K562 (cell line): Measurements from ENCODE around the gene BEND6.

Experiments
- JUN ChIP-seq, 2 experiments: sonication (generic) in 1 of 2; formaldehyde crosslinking in 1 of 2; IDR thresholded peaks; 2 replicates each; pipeline versions ENCODE4 v1.6.1 to v1.8.0; 2012 to 2022; ENCODE audit warnings: borderline replicate concordance in 2 of 2, mild to moderate bottlenecking in 2 of 2, improper control_type of control experiment in 1 of 2, low read depth in 1 of 2, low read length in 1 of 2, missing genetic modification reagents in 1 of 2
- JUNB ChIP-seq: fragments of 450-650 bp; formaldehyde crosslinking; conservative IDR thresholded peaks from 2 replicates; pipeline ENCODE4 v1.4.0; 2020; ENCODE audit warnings: mild to moderate bottlenecking
- MTF1 ChIP-seq: fragments of 250-450 bp; sonication (Bioruptor Pico); IDR thresholded peaks from 2 replicates; pipeline ENCODE4 v1.9.0; 2021; ENCODE audit warnings: moderate library complexity, mild to moderate bottlenecking, inconsistent platforms, borderline replicate concordance
- NFIC ChIP-seq: fragments of 450-650 bp; IDR thresholded peaks from 2 replicates; pipeline ENCODE4 v1.6.1; 2017; ENCODE audit warnings: mild to moderate bottlenecking, inconsistent platforms
- PHF21A ChIP-seq: fragments of 450-650 bp; IDR thresholded peaks from 2 replicates; pipeline ENCODE4 v1.6.1; 2017; ENCODE audit warnings: low read depth, borderline replicate concordance
- RHOXF2B ChIP-seq: fragments of 250-450 bp; sonication (Bioruptor Pico); conservative IDR thresholded peaks from 2 replicates; pipeline ENCODE4 v1.5.1; 2021
- SIN3A ChIP-seq, 2 experiments: fragments of 150-350 bp in 1 of 2; IDR thresholded peaks; 2 replicates each; pipeline ENCODE4 v1.6.1; 2011 to 2016; ENCODE audit warnings: borderline replicate concordance in 2 of 2, low read depth in 2 of 2, low read length in 2 of 2, mild to moderate bottlenecking in 2 of 2, moderate library complexity in 2 of 2; ENCODE audit not compliant: control insufficient read depth in 1 of 2
- TAF1 ChIP-seq: IDR thresholded peaks from 2 replicates; pipeline ENCODE4 v1.6.1; 2011; ENCODE audit warnings: mild to moderate bottlenecking, low read length, moderate library complexity; ENCODE audit not compliant: insufficient read depth, control insufficient read depth, severe bottlenecking; ENCODE audit errors: extremely low read depth
- ZNF212 ChIP-seq: fragments of 450-650 bp; formaldehyde crosslinking; IDR thresholded peaks from 2 replicates; pipeline ENCODE4 v1.4.0; 2020; ENCODE audit warnings: mild to moderate bottlenecking
- TF ChIP-seq, protein P1 (sequence below), 3 experiments: IDR thresholded peaks in 2 of 3; conservative IDR thresholded peaks in 1 of 3; 2 replicates each; pipeline ENCODE4 v1.5.1; 2011 to 2012; ENCODE audit warnings: low read length in 3 of 3, mild to moderate bottlenecking in 3 of 3, control low read depth in 2 of 3, improper control_type of control experiment in 1 of 3, inconsistent platforms in 1 of 3, low read depth in 1 of 3, mixed read lengths in 1 of 3, moderate library complexity in 1 of 3; ENCODE audit not compliant: insufficient read depth in 2 of 3
- TF ChIP-seq, protein P2 (sequence below): IDR thresholded peaks from 3 replicates; pipeline ENCODE4 v1.6.1; 2011; ENCODE audit warnings: borderline replicate concordance, mild to moderate bottlenecking, moderate library complexity; ENCODE audit not compliant: insufficient read length; ENCODE audit errors: extremely low read depth
- TF ChIP-seq, protein P3 (sequence below): sonication (generic); formaldehyde crosslinking; IDR thresholded peaks from 2 replicates; pipeline ENCODE4 v1.8.0; 2023; ENCODE audit warnings: missing genetic modification reagents, mild to moderate bottlenecking, borderline replicate concordance
- TF ChIP-seq, protein P4 (sequence below): fragments of 450-650 bp; formaldehyde crosslinking; IDR thresholded peaks from 2 replicates; pipeline ENCODE4 v1.4.0; 2022; ENCODE audit warnings: missing genetic modification characterization

DNA sequence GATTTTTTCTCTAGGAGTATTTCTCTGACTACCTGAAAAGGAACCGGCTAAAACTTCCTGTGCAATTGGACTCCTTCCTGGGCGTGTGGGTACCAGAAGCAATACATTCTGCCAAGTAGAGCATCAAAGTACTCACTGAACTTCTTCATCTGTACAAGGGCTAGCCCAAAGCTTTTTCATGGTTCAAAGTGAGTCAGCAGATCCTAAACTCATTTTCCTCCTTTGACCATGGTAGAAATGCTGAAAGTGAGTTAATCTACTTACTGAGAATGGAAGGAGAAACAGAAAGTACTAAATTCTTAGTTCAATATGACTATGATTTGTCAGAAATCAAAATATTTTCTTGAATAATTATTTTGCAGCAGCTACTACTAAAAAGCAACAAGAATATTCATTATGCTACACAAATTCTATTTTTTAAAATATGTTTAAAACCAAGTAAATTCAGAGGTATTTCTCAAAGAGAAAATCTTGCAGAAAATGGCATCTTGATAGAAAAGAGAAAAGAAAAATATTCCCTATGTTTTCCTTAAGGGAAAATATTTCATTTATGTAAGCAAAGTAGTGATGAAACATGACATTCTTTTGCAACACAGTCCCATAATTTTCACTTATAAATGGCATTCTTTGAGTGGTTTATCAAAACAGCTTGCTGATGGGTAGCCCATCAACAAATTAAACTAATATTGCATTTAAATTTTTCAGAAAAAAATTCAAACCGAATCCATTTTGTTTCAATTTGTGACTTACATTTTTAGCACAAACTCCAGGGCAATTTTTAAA lies 3.7 kb upstream of the BEND6 start:
- TF ChIP-seq JUNB (CRISPR knock-in tag) = no peak
- no peak for TF ChIP-seq ZNF212 (CRISPR knock-in tag)
- TF ChIP-seq, protein P1, sequence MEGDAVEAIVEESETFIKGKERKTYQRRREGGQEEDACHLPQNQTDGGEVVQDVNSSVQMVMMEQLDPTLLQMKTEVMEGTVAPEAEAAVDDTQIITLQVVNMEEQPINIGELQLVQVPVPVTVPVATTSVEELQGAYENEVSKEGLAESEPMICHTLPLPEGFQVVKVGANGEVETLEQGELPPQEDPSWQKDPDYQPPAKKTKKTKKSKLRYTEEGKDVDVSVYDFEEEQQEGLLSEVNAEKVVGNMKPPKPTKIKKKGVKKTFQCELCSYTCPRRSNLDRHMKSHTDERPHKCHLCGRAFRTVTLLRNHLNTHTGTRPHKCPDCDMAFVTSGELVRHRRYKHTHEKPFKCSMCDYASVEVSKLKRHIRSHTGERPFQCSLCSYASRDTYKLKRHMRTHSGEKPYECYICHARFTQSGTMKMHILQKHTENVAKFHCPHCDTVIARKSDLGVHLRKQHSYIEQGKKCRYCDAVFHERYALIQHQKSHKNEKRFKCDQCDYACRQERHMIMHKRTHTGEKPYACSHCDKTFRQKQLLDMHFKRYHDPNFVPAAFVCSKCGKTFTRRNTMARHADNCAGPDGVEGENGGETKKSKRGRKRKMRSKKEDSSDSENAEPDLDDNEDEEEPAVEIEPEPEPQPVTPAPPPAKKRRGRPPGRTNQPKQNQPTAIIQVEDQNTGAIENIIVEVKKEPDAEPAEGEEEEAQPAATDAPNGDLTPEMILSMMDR (IDR thresholded peaks at IDR 0.05 in 2 of 3, conservative IDR thresholded peaks at IDR 0.05 in 1 of 3; ENCODE audit: insufficient read depth in 2 of 3, low read depth in 1 of 3, low read length in 3 of 3) = no peak
- no peak for TF ChIP-seq RHOXF2B (CRISPR knock-in tag)
- TF ChIP-seq, protein P2, sequence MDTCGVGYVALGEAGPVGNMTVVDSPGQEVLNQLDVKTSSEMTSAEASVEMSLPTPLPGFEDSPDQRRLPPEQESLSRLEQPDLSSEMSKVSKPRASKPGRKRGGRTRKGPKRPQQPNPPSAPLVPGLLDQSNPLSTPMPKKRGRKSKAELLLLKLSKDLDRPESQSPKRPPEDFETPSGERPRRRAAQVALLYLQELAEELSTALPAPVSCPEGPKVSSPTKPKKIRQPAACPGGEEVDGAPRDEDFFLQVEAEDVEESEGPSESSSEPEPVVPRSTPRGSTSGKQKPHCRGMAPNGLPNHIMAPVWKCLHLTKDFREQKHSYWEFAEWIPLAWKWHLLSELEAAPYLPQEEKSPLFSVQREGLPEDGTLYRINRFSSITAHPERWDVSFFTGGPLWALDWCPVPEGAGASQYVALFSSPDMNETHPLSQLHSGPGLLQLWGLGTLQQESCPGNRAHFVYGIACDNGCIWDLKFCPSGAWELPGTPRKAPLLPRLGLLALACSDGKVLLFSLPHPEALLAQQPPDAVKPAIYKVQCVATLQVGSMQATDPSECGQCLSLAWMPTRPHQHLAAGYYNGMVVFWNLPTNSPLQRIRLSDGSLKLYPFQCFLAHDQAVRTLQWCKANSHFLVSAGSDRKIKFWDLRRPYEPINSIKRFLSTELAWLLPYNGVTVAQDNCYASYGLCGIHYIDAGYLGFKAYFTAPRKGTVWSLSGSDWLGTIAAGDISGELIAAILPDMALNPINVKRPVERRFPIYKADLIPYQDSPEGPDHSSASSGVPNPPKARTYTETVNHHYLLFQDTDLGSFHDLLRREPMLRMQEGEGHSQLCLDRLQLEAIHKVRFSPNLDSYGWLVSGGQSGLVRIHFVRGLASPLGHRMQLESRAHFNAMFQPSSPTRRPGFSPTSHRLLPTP = no peak
- TF ChIP-seq SIN3A (IDR thresholded peaks at IDR 0.05; ENCODE audit: borderline replicate concordance in 2 of 2, control insufficient read depth in 1 of 2, low read depth in 2 of 2, low read length in 2 of 2) = no peak
- TF ChIP-seq JUN (IDR thresholded peaks at IDR 0.05; ENCODE audit: borderline replicate concordance, low read depth, low read length) = no peak
- TF ChIP-seq JUN (CRISPR knock-in tag; IDR thresholded peaks at IDR 0.05; ENCODE audit: borderline replicate concordance) = no peak
- TF ChIP-seq, protein P3, sequence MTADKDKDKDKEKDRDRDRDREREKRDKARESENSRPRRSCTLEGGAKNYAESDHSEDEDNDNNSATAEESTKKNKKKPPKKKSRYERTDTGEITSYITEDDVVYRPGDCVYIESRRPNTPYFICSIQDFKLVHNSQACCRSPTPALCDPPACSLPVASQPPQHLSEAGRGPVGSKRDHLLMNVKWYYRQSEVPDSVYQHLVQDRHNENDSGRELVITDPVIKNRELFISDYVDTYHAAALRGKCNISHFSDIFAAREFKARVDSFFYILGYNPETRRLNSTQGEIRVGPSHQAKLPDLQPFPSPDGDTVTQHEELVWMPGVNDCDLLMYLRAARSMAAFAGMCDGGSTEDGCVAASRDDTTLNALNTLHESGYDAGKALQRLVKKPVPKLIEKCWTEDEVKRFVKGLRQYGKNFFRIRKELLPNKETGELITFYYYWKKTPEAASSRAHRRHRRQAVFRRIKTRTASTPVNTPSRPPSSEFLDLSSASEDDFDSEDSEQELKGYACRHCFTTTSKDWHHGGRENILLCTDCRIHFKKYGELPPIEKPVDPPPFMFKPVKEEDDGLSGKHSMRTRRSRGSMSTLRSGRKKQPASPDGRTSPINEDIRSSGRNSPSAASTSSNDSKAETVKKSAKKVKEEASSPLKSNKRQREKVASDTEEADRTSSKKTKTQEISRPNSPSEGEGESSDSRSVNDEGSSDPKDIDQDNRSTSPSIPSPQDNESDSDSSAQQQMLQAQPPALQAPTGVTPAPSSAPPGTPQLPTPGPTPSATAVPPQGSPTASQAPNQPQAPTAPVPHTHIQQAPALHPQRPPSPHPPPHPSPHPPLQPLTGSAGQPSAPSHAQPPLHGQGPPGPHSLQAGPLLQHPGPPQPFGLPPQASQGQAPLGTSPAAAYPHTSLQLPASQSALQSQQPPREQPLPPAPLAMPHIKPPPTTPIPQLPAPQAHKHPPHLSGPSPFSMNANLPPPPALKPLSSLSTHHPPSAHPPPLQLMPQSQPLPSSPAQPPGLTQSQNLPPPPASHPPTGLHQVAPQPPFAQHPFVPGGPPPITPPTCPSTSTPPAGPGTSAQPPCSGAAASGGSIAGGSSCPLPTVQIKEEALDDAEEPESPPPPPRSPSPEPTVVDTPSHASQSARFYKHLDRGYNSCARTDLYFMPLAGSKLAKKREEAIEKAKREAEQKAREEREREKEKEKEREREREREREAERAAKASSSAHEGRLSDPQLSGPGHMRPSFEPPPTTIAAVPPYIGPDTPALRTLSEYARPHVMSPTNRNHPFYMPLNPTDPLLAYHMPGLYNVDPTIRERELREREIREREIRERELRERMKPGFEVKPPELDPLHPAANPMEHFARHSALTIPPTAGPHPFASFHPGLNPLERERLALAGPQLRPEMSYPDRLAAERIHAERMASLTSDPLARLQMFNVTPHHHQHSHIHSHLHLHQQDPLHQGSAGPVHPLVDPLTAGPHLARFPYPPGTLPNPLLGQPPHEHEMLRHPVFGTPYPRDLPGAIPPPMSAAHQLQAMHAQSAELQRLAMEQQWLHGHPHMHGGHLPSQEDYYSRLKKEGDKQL = no peak
- no peak for TF ChIP-seq MTF1 (CRISPR knock-in tag)
- TF ChIP-seq TAF1 = no peak
- no peak for TF ChIP-seq NFIC
- TF ChIP-seq PHF21A = no peak
- TF ChIP-seq, protein P4, sequence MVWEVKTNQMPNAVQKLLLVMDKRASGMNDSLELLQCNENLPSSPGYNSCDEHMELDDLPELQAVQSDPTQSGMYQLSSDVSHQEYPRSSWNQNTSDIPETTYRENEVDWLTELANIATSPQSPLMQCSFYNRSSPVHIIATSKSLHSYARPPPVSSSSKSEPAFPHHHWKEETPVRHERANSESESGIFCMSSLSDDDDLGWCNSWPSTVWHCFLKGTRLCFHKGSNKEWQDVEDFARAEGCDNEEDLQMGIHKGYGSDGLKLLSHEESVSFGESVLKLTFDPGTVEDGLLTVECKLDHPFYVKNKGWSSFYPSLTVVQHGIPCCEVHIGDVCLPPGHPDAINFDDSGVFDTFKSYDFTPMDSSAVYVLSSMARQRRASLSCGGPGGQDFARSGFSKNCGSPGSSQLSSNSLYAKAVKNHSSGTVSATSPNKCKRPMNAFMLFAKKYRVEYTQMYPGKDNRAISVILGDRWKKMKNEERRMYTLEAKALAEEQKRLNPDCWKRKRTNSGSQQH = no peak
